Ishikawa (cell line): Measurements from ENCODE around the gene SETD9.

Source experiments
- CREB1 ChIP-seq: IDR thresholded peaks from 2 replicates; pipeline ENCODE4 v1.6.1; 2012; ENCODE audit warnings: low read depth
- EGR1 ChIP-seq: IDR thresholded peaks from 2 replicates; pipeline ENCODE4 v1.6.1; 2012
- EP300 ChIP-seq: IDR thresholded peaks from 2 replicates; pipeline ENCODE4 v1.6.1; 2012; ENCODE audit warnings: borderline replicate concordance
- FOXM1 ChIP-seq: IDR thresholded peaks from 2 replicates; pipeline ENCODE4 v1.6.1; 2012; ENCODE audit warnings: low read depth, borderline replicate concordance
- NFIC ChIP-seq: IDR thresholded peaks from 2 replicates; pipeline ENCODE4 v1.6.1; 2012
- RAD21 ChIP-seq: IDR thresholded peaks from 2 replicates; pipeline ENCODE4 v1.6.1; 2012; ENCODE audit warnings: low read depth
- TAF1 ChIP-seq: IDR thresholded peaks from 2 replicates; pipeline ENCODE4 v1.6.1; 2012; ENCODE audit warnings: low read depth, mild to moderate bottlenecking
- TCF12 ChIP-seq: IDR thresholded peaks from 2 replicates; pipeline ENCODE4 v1.6.1; 2012; ENCODE audit warnings: low read depth
- TEAD4 ChIP-seq: IDR thresholded peaks from 2 replicates; pipeline ENCODE4 v1.6.1; 2012
- YY1 ChIP-seq: IDR thresholded peaks from 2 replicates; pipeline ENCODE4 v1.6.1; 2012; ENCODE audit warnings: low read depth
- ZBTB7A ChIP-seq: IDR thresholded peaks from 2 replicates; pipeline ENCODE4 v1.6.1; 2012; ENCODE audit warnings: low read depth
- TF ChIP-seq, protein P1 (sequence below): IDR thresholded peaks from 2 replicates; pipeline ENCODE4 v1.6.1; 2012
- TF ChIP-seq, protein P2 (sequence below): IDR thresholded peaks from 2 replicates; pipeline ENCODE4 v1.6.1; 2012; ENCODE audit warnings: low read depth, mild to moderate bottlenecking
- TF ChIP-seq, protein P3 (sequence below): IDR thresholded peaks from 2 replicates; pipeline ENCODE4 v1.6.1; 2012

The SETD9 gene

GRCh38 chr5:56954262-56954661 is 44.9 kb downstream of the SETD9 start:
- TF ChIP-seq CREB1, result no peak
- TF ChIP-seq FOXM1, result no peak
- TF ChIP-seq RAD21, result no peak
- TF ChIP-seq NFIC, result no peak

DNA sequence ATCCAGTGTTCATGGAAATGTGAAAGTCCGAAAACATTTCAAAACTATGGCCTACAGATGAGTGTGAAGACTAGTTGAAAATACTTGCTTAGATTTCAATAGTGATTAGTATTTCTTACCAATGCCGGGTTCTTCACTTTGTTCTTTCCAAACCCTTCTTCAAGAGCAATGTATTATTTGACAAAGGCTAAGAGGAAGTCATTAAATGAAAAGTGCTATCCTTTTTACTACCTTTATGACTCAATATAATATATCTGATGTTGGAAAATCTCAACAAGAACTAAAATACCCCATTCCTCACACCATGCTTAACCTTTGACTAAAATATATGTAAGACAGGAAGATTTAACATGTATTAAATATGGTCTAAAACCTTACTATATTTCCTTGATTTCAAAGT is 49.2 kb downstream of the SETD9 start:
- TF ChIP-seq EGR1 (no peak), TAF1 (no peak), RAD21 (no peak), CREB1 (no peak)
- TF ChIP-seq, protein P1, sequence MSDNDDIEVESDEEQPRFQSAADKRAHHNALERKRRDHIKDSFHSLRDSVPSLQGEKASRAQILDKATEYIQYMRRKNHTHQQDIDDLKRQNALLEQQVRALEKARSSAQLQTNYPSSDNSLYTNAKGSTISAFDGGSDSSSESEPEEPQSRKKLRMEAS, result no peak

GRCh38 chr5:56959326-56959725 is 49.9 kb downstream of the SETD9 start:
- TF ChIP-seq, protein P1, result no peak
- TF ChIP-seq YY1 (no peak), NFIC (no peak)

DNA sequence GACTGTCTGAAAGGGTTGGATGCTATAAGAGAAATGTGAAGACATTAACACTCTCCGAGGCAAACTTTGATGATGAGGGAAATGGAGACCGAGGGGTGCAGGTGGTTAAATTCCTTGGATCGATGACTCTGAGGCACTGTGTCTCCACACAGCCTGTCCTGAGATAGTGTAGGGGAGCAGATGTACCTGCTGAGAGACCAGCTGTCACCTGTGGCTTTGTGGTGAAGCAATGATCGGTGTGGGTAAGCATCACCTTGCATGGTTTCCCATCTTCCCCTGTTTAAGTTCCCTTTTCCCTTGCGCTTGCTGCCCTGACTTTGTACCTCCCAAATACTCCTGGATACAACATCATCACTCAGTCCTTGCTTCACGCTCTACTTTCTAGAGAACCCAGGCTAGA is 52.4 kb downstream of the SETD9 start:
- TF ChIP-seq EP300, result no peak

DNA sequence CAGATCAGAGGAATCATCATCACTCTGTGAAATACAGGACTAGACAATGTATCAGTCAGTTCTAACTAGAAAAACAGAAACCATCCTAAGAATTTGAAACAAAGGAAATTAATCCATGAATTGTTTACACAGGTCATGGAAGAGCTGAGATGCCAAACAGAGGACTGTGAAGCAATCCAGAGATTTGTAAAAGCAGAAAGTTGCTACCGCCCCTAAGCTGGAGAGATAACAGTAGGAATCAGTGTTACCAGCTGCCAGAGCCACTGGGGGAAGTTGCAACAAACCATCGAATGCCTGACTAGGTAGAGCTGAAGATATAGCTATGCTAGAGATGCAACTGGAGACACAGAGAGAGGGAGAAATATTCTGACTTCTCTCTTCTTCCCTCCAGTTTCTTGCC is 52.9 kb downstream of the SETD9 start:
- no peak for TF ChIP-seq NFIC

- TF ChIP-seq TCF12, result no peak
- TF ChIP-seq, protein P2, sequence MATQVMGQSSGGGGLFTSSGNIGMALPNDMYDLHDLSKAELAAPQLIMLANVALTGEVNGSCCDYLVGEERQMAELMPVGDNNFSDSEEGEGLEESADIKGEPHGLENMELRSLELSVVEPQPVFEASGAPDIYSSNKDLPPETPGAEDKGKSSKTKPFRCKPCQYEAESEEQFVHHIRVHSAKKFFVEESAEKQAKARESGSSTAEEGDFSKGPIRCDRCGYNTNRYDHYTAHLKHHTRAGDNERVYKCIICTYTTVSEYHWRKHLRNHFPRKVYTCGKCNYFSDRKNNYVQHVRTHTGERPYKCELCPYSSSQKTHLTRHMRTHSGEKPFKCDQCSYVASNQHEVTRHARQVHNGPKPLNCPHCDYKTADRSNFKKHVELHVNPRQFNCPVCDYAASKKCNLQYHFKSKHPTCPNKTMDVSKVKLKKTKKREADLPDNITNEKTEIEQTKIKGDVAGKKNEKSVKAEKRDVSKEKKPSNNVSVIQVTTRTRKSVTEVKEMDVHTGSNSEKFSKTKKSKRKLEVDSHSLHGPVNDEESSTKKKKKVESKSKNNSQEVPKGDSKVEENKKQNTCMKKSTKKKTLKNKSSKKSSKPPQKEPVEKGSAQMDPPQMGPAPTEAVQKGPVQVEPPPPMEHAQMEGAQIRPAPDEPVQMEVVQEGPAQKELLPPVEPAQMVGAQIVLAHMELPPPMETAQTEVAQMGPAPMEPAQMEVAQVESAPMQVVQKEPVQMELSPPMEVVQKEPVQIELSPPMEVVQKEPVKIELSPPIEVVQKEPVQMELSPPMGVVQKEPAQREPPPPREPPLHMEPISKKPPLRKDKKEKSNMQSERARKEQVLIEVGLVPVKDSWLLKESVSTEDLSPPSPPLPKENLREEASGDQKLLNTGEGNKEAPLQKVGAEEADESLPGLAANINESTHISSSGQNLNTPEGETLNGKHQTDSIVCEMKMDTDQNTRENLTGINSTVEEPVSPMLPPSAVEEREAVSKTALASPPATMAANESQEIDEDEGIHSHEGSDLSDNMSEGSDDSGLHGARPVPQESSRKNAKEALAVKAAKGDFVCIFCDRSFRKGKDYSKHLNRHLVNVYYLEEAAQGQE, result no peak
- TF ChIP-seq RAD21, result no peak
Measured at GRCh38 chr5:56963246-56963645, 53.9 kb downstream of the SETD9 start.

DNA sequence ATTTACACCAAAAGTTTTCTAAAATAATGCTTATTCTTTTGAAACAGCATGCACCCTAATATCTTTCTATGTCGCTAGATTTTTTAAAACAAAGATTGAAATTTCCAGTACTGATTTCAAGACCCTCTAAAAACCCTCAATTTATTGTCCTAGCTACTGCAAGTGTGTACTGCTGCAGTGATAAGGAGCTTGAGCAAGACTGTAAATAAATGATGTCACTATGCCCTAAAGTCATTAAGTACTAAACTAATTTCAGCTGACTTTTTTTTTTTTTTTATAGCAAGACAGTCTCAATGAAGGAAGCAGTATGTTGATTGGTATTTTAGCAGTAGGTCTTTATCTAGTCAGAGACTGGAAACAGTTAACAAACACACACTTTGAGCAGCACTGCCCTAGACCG is 54.8 kb downstream of the SETD9 start:
- TF ChIP-seq, protein P3, sequence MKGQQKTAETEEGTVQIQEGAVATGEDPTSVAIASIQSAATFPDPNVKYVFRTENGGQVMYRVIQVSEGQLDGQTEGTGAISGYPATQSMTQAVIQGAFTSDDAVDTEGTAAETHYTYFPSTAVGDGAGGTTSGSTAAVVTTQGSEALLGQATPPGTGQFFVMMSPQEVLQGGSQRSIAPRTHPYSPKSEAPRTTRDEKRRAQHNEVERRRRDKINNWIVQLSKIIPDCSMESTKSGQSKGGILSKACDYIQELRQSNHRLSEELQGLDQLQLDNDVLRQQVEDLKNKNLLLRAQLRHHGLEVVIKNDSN, result no peak
- TF ChIP-seq CREB1 (no peak), NFIC (no peak), ZBTB7A (no peak), EGR1 (no peak), FOXM1 (no peak), EP300 (no peak), RAD21 (no peak), TCF12 (no peak), TEAD4 (no peak)
